Astrocyte (in vitro differentiated cells and primary cell): ENCODE measurements around the gene ALG6. TPM values are rescaled to one million over a fixed set of nuclear protein-coding genes. Genes with fewer than 3 reads are reported as not detected.

Experiments used
- DNase-seq: peaks from one replicate; pipeline ENCODE4 v3.0.0-alpha.2; 2010; ENCODE audit warnings: low read depth
- FAIRE-seq: peaks from 2 replicates; lab custom pipeline; 2011; peaks lifted over from hg19 to GRCh38; lab: Jason Lieb, UNC
- H2AFZ ChIP-seq: 2 replicates; pipeline ENCODE4 v1.6.0; 2012; ENCODE audit warnings: low read depth, low read length, inconsistent platforms
- H3K27ac ChIP-seq: 2 replicates; pipeline ENCODE4 v1.5.1; 2011; ENCODE audit warnings: low read depth, low read length, inconsistent platforms
- H3K27me3 ChIP-seq: 2 replicates; pipeline ENCODE4 v1.6.0; 2011; ENCODE audit warnings: low read length, inconsistent platforms; ENCODE audit not compliant: insufficient read depth
- H3K36me3 ChIP-seq: 2 replicates; pipeline ENCODE4 v1.5.1; 2011; ENCODE audit warnings: low read length, inconsistent platforms; ENCODE audit not compliant: insufficient read depth
- H3K4me1 ChIP-seq: 2 replicates; pipeline ENCODE4 v1.5.1; 2011; ENCODE audit warnings: low read length, inconsistent platforms; ENCODE audit not compliant: insufficient read depth
- H3K4me2 ChIP-seq: 2 replicates; pipeline ENCODE4 v1.6.0; 2012; ENCODE audit warnings: low read length, inconsistent platforms
- H3K4me3 ChIP-seq: 2 replicates; pipeline ENCODE4 v1.5.1; 2011; ENCODE audit warnings: low read depth, mild to moderate bottlenecking, low read length, inconsistent platforms; ENCODE audit not compliant: insufficient read depth
- H3K79me2 ChIP-seq: 2 replicates; pipeline ENCODE4 v1.6.0; 2012; ENCODE audit warnings: mild to moderate bottlenecking, low read length, inconsistent platforms; ENCODE audit not compliant: insufficient read depth
- H3K9ac ChIP-seq: 2 replicates; pipeline ENCODE4 v1.6.0; 2012; ENCODE audit warnings: mild to moderate bottlenecking, low read length, inconsistent platforms
- H3K9me3 ChIP-seq: 2 replicates; pipeline ENCODE4 v1.5.1; 2012; ENCODE audit warnings: low read depth, mild to moderate bottlenecking, low read length, inconsistent platforms; ENCODE audit not compliant: insufficient read depth
- H4K20me1 ChIP-seq: 2 replicates; pipeline ENCODE4 v1.6.0; 2012; ENCODE audit warnings: low read length, inconsistent platforms; ENCODE audit not compliant: insufficient read depth
- H3K27ac Mint-ChIP-seq: one replicate; pipeline ENCODE4 v1.8.0; 2021; ENCODE audit warnings: mild to moderate bottlenecking, mixed read lengths; ENCODE audit not compliant: unreplicated experiment
- H3K27me3 Mint-ChIP-seq: one replicate; pipeline ENCODE4 v1.8.0; 2021; ENCODE audit warnings: low read depth, mixed read lengths; ENCODE audit not compliant: unreplicated experiment
- H3K36me3 Mint-ChIP-seq: one replicate; pipeline ENCODE4 v1.8.0; 2021; ENCODE audit warnings: low read depth, mixed read lengths; ENCODE audit not compliant: unreplicated experiment
- H3K4me1 Mint-ChIP-seq: one replicate; pipeline ENCODE4 v1.8.0; 2021; ENCODE audit warnings: low read depth, mixed read lengths; ENCODE audit not compliant: unreplicated experiment
- H3K4me3 Mint-ChIP-seq: one replicate; pipeline ENCODE4 v1.8.0; 2021; ENCODE audit warnings: mild to moderate bottlenecking, moderate library complexity, mixed read lengths; ENCODE audit not compliant: unreplicated experiment
- H3K9me3 Mint-ChIP-seq: one replicate; pipeline ENCODE4 v1.8.0; 2021; ENCODE audit warnings: mild to moderate bottlenecking, mixed read lengths; ENCODE audit not compliant: unreplicated experiment
- CTCF ChIP-seq: IDR thresholded peaks from 2 replicates; pipeline ENCODE4 v1.5.1; 2011; ENCODE audit warnings: low read depth, mild to moderate bottlenecking, inconsistent platforms, low read length, moderate library complexity; ENCODE audit not compliant: insufficient read depth
- EZH2 ChIP-seq: IDR thresholded peaks from 2 replicates; pipeline ENCODE4 v1.6.1; 2012; ENCODE audit warnings: mild to moderate bottlenecking, low read length, inconsistent platforms; ENCODE audit not compliant: insufficient read depth
- total RNA-seq: library from RNA; stranded (reverse); gene quantifications from 2 replicates; pipeline ENCODE4 v1.2.1, GENCODE V29; 2021

ALG6 gene
- total RNA-seq, 1 donor from 2014 or later, result 7.8 TPM

- no peaks in the 10 kb centered on the region for H3K4me1 ChIP-seq
- TF ChIP-seq CTCF (no peak), EZH2 (no peak)
- FAIRE-seq, result no peak
Measured at GRCh38 chr1:63458750-63459149, 91.3 kb downstream of the ALG6 start.

GRCh38 chr1:63461661-63462230 lies 94.3 kb downstream of the ALG6 start:
- no peak for TF ChIP-seq CTCF
- TF ChIP-seq EZH2, result no peak
- H3K4me1 ChIP-seq, result no peaks in the 10 kb centered on the region
- H3K9me3 Mint-ChIP-seq, result no peaks in the 10 kb centered on the region
- H3K36me3 ChIP-seq, result no peaks in the 10 kb centered on the region
- FAIRE-seq, result no peak
- H3K36me3 Mint-ChIP-seq, result peaks cover 6% of the 10 kb centered on the region
- no peak overlapping the region for H3K27ac Mint-ChIP-seq
- H3K4me3 ChIP-seq, result no peak overlapping the region
- no peaks in the 10 kb centered on the region for H3K9me3 ChIP-seq
- DNase-seq, result no peak
- no peaks in the 10 kb centered on the region for H3K27me3 ChIP-seq
- H3K4me3 Mint-ChIP-seq, result no peak overlapping the region
- H3K27ac ChIP-seq, result no peak overlapping the region
- H3K9ac ChIP-seq, result no peak overlapping the region
- H2AFZ ChIP-seq, result no peak overlapping the region
- no peaks in the 10 kb centered on the region for H3K27me3 Mint-ChIP-seq
- no peaks in the 10 kb centered on the region for H4K20me1 ChIP-seq
- no peak overlapping the region for H3K4me2 ChIP-seq
- H3K4me1 Mint-ChIP-seq, result no peaks in the 10 kb centered on the region
- no peaks in the 10 kb centered on the region for H3K79me2 ChIP-seq

More at GRCh38 chr1:63458750-63459149, 91.3 kb downstream of the ALG6 start:
- no peak for DNase-seq
- Histone ChIP-seq H3K27ac (no peak overlapping the region), H3K4me3 (no peak overlapping the region), H3K9ac (no peak overlapping the region), H4K20me1 (no peaks in the 10 kb centered on the region), H3K4me2 (no peak overlapping the region), H3K27me3 (no peaks in the 10 kb centered on the region), H3K79me2 (no peaks in the 10 kb centered on the region), H3K9me3 (no peaks in the 10 kb centered on the region), H3K36me3 (no peaks in the 10 kb centered on the region), H2AFZ (no peak overlapping the region)
- Mint-ChIP-seq H3K4me3 (no peak overlapping the region), H3K36me3 (peaks cover 6% of the 10 kb centered on the region), H3K27me3 (no peaks in the 10 kb centered on the region), H3K9me3 (no peaks in the 10 kb centered on the region), H3K4me1 (no peaks in the 10 kb centered on the region), H3K27ac (no peak overlapping the region)

GRCh38 chr1:63463248-63463647 lies 95.8 kb downstream of the ALG6 start:
- H3K9me3 ChIP-seq, result no peaks in the 10 kb centered on the region
- no peak overlapping the region for H3K4me2 ChIP-seq
- no peaks in the 10 kb centered on the region for H4K20me1 ChIP-seq
- no peaks in the 10 kb centered on the region for H3K27me3 ChIP-seq
- H3K4me3 ChIP-seq, result no peak overlapping the region
- Mint-ChIP-seq H3K36me3 (peaks cover 6% of the 10 kb centered on the region), H3K27ac (no peak overlapping the region), H3K27me3 (no peaks in the 10 kb centered on the region), H3K4me3 (no peak overlapping the region), H3K4me1 (no peaks in the 10 kb centered on the region), H3K9me3 (no peaks in the 10 kb centered on the region)
- H3K79me2 ChIP-seq, result no peaks in the 10 kb centered on the region
- no peak overlapping the region for H3K9ac ChIP-seq
- H3K27ac ChIP-seq, result no peak overlapping the region
- no peaks in the 10 kb centered on the region for H3K4me1 ChIP-seq
- FAIRE-seq, result peak; percentile 32
- no peaks in the 10 kb centered on the region for H3K36me3 ChIP-seq
- DNase-seq, result no peak
- no peak for TF ChIP-seq CTCF
- TF ChIP-seq EZH2, result no peak
- no peak overlapping the region for H2AFZ ChIP-seq
